K562 (cell line): ENCODE measurements around the gene IFNAR2. TPM values are rescaled to one million over a fixed set of nuclear protein-coding genes. Genes with fewer than 3 reads are reported as not detected.

ENCODE experiments used
- ATF4 ChIP-seq: fragments of 450-650 bp; formaldehyde crosslinking; IDR thresholded peaks from 2 replicates; pipeline ENCODE4 v1.4.0; 2022; ENCODE audit warnings: mild to moderate bottlenecking, moderate library complexity
- BRD4 ChIP-seq: fragments of 200-600 bp; sonication (generic); IDR thresholded peaks from 2 replicates; pipeline ENCODE4 v1.6.1; 2017; ENCODE audit warnings: inconsistent platforms
- ESRRB ChIP-seq: fragments of 250-450 bp; sonication (Bioruptor Pico); IDR thresholded peaks from 2 replicates; pipeline ENCODE4 v1.5.0; 2020; ENCODE audit warnings: mild to moderate bottlenecking, moderate library complexity, borderline replicate concordance
- GTF2A2 ChIP-seq: IDR thresholded peaks from 2 replicates; pipeline ENCODE4 v1.6.1; 2016; ENCODE audit warnings: mild to moderate bottlenecking, missing genetic modification characterization, missing compliant biosample characterization
- PKNOX1 ChIP-seq: fragments of 450-650 bp; IDR thresholded peaks from 2 replicates; pipeline ENCODE4 v1.6.1; 2016
- PRDM10 ChIP-seq: fragments of 450-650 bp; IDR thresholded peaks from 2 replicates; pipeline ENCODE4 v1.6.1; 2018; ENCODE audit not compliant: partially characterized antibody
- RERE ChIP-seq: sonication (generic); formaldehyde crosslinking; IDR thresholded peaks from 2 replicates; pipeline ENCODE4 v1.8.0; 2023; ENCODE audit warnings: missing genetic modification reagents, mild to moderate bottlenecking, borderline replicate concordance
- STAT6 ChIP-seq: sonication (generic); formaldehyde crosslinking; IDR thresholded peaks from 2 replicates; pipeline ENCODE4 v1.8.1; 2023; ENCODE audit warnings: mild to moderate bottlenecking, missing genetic modification reagents
- TEAD4 ChIP-seq, 2 experiments: sonication (generic) in 1 of 2; formaldehyde crosslinking in 1 of 2; IDR thresholded peaks; 2 replicates each; pipeline versions ENCODE4 v1.6.1 to v1.8.0; 2012 to 2022; ENCODE audit warnings: borderline replicate concordance in 1 of 2, inconsistent platforms in 1 of 2, low read length in 1 of 2, mild to moderate bottlenecking in 1 of 2, missing genetic modification reagents in 1 of 2
- VEZF1 ChIP-seq: fragments of 200-800 bp; sonication (Bioruptor generic); IDR thresholded peaks from 2 replicates; pipeline ENCODE4 v1.6.1; 2017; ENCODE audit warnings: missing genetic modification characterization, missing compliant biosample characterization
- polyA plus RNA-seq, 8 experiments: library from polyadenylated mRNA; depleted of rRNA in 4 of 8; stranded (reverse) in 5 of 8; unstranded in 3 of 8; fragments of >200 nt; fragmentation: Nextera tagmentation in 2 of 8; fragmentation: Illumina TruSeq in 1 of 8; extraction: Ambion mirVana in 2 of 8; extraction: Trizol in 1 of 8; gene quantifications; 2 replicates each; pipeline versions ENCODE4 v1.2.1 to v1.2.3, GENCODE V29; 2011 to 2014; ENCODE audit warnings: inconsistent platforms in 1 of 8, missing spikeins in 1 of 8
- total RNA-seq, 7 experiments: library from RNA; depleted of rRNA in 6 of 7; stranded (reverse); fragments of >200 nt in 6 of 7; fragmentation: Illumina TruSeq in 2 of 7; extraction: Trizol in 2 of 7; gene quantifications; 2 replicates each; pipeline versions ENCODE4 v1.2.1 to v1.2.3, GENCODE V29; 2011 to 2021; ENCODE audit warnings: low replicate concordance in 1 of 7

IFNAR2 gene
- total and polyA plus RNA-seq, 9 of the 15 experiments (the other 6 are each of a cell fraction or from before 2014, with no cell fraction given) = 1.7 to 48.3 (median 8.4) TPM

GRCh38 chr21:33199516-33200217, 30.1 kb upstream of the IFNAR2 start (continued):
- TF ChIP-seq VEZF1 (CRISPR knock-in tag) = no peak
- TF ChIP-seq RERE (CRISPR knock-in tag) = no peak
- no peak for TF ChIP-seq STAT6 (CRISPR knock-in tag)
- no peak for TF ChIP-seq ATF4 (CRISPR knock-in tag)
- no peak; the same call in 1 of the 2 replicates for TF ChIP-seq TEAD4 (IDR thresholded peaks at IDR 0.05; ENCODE audit: low read length)
- no peak for TF ChIP-seq TEAD4 (CRISPR knock-in tag; IDR thresholded peaks at IDR 0.05; ENCODE audit: borderline replicate concordance)
- no peak for TF ChIP-seq PKNOX1
- no peak for TF ChIP-seq GTF2A2 (tag)
- no peak for TF ChIP-seq ESRRB (CRISPR knock-in tag)
- no peak for TF ChIP-seq BRD4
- TF ChIP-seq PRDM10 = no peak
